NCI-H524 treated with DMSO at 0.1 percent for 48 hours (cell line): Measurements from ENCODE around the gene ENTPD2.
"Not testable (repeated sequence)": the region's sequence is repeated elsewhere in the genome, so short reads cannot be mapped to it uniquely, and the experiment has no call there.

Experiments used
- DNase-seq: peaks from one replicate; lab custom pipeline; 2025; lab: John Stamatoyannopoulos, UW

ENTPD2 gene

DNA sequence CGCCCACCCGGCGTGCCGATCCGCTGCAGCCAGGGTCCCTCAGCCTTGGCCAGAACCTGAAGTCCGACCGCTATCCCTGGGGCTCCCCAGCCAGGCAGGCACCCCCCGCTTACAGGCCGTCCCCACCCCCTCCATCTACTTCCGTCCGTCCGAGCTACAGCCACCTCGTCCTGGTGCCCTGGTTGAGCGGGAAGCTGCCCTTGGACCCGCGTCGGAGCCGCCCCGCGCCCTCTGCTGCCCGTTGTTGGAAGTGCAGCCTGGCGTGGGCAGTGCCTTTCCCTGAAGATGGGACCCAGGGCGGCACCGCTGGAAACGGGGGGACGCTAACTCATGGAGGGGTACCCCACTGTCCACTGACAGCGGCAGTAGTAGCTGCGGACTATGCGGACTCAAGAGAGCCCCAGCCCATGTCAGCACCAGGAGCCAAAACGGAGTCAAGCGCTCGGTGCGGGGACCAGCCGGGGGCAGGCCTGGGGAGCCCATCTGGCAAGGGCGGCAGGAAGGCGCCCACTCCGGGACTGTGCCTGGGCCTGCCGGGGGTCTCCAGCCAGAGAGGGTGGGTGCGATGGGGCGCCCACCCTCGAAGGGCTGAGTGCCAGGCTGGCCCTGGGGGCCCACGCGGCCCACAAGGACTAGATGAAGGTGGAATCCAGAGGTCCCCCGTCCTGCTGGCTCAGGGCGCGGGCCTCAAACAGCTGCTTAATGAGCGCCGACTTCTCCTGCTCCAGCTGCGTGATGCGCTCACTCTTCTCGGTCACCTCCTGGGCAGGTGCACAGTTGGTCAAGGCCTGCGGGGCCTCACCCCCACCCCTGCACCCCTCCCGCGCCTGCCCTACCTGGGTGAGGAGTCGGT lies 10.4 kb upstream of the ENTPD2 start:
- no peak for DNase-seq

DNA sequence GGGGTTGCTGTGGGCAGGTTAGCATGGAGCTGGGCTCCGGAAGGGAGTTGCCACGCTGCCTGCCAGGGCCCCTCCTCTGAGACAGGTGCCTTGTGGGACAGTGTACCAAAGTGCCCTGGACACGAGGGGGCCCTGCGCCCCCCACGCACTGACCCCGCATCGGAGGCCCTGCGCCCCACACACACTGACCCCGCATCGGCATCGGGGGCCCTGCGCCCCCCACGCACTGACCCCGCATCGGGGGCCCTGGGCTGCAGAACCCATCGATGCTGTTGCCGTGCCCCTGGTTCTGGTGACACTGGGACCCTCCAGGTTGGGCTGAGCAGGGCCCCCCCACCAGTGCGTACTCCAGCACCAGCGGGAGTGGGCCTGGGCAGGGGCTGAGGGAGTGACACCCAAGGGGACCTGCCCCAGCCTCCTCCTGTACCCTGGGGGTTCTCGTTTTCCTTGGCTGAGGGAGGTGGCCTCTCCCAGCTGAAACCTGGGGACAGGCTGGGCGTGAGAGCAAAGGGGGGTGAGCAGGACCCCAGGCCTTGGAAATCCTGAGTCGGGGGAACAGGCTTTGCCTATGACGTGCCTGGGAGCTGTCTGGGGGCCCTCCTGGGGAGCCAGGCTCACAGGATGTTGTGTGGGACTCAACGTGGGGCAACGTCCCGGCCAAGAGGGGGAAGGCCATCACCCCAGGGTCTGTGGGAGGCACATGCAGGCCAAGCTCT lies 9.6 kb upstream of the ENTPD2 start:
- no peak for DNase-seq

DNA sequence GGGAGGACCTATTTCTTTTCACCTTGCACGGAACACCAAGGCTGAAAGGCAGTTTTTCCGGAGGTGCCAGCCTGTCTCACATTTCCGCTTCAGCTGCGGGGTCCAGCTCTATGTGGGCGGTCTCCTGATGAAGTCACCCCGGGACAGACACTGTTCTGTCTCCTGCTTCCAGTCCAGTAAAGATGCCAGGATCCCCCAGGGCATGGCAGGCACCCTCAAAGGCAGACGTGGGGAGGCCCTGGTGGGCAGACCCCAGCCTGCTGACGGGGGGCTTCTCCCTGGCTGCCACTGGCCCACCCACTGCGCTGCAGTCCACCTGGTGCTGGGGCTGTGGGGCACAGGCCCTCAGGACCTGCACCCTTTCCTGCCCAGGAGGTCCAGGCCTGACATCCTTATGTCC lies 8.9 kb upstream of the ENTPD2 start:
- not testable (repeated sequence) for DNase-seq

- DNase-seq = no peak
These were observed 8.5 kb upstream of the ENTPD2 start for GRCh38 chr9:137062384-137062783.

DNA sequence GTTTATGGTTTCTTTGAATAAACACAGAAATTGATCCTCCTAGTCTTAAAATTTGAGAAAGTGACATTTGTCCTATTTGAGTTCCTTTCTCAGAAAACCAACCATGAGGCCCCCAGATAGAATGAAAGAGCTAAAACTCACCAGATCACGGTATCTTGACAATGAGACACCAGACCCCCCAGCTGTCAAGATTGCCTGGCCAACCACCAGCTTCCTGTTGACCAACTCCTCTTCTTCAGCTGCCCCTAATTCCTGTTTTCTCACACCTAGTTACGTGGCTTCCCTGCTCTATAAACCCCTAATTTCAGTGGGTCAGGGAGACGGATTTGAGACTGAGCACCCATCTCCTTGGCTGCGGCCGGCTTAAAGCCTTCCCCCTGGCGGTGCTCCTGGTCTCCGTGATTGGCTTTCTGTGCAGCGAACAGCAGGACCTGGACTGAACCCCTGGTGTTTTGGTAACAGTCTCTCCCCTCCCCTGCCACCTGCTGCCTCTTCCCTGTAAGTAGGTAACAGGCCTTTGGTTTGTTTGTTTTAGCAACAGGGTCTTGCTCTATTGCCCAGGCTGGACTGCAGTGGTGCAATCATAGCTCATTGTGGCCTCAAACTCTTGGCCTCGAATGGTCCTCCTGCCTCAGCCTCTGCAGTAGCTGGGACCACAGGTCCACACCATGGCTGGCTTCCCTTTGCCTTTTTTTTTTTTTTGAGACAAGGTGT lies 4.8 kb upstream of the ENTPD2 start:
- peak; percentile 39 for DNase-seq

- peak; percentile 46 for DNase-seq
These were observed 3.7 kb upstream of the ENTPD2 start for GRCh38 chr9:137057545-137057944.

DNA sequence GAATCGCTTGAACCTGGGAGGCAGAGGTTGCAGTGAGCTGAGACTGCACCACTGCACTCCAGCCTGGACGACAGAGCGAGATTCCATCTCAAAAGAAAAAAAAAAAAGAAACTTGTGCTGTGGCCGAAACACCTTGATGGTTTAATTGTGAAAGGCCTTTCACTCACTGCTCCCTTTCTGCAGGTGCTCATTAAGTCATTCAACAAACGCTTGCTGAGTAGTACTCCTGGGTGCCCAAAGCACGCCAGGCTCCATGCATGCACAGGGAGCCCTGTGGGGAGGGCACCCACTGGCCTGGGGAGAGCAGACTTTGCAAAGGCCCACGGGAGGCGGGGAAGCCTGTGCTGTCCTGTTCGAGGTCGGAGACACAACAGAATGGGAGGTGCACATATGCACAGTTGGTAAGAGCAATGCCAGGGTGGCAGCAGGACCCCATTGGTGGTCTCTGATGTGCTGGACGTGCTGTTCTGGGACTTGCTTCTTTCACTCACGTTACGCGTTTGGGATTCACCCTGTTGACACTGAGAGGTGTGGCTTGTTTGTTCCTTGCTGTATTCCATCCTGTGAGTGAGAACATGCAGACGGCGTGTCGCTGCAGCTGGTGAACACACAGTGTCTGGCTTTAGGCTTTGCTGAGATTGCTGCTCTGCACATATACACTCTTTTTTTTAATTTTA lies 3.0 kb upstream of the ENTPD2 start:
- no peak for DNase-seq

DNA sequence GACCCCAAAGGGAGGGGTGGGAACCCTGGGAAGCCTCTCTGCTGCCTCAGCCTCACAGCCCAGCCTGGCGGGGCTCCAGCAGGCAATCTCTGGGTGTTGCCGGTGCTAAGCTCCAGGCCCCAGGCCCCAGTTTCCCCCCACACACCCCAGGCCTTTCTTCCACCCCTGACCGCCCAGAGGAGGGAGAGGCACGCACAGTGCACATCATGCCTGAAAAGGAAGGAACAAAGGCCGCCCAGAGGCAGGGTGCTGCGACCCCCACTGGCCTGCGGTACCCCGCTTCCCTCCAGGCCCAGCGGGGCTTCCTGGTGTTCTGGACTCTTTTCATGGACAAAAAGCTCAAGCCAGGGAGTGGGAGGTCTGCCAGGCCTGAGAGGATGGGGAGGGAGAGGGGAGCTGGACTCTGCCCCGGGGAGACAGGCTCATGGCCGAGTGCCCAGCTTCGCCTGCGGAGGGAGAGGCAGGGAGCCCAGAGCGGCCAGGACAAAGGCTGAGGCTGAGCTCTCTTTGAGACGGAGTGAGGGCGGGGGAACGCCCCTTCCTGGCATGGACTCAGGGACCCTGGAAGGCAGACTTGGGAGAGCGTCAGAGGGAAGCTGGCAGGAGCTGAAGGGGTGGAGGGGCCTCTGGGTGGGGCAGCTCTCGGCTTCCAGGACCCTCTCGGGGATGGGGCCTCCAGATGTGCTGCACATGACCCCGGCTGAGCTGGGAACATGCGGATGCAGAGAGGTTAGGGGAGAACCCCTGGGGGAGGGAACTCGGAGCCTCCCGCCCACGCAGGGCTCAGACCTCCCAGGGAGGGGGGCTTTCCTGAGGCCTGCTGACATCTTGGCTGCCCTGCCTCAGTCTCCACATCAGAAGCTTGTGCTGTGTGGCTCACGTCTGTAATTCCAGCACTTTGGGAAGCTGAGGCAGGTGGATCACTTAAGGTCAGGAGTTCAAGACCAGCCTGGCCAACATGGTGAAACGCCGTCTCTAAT lies 1.8 kb upstream of the ENTPD2 start:
- DNase-seq = no peak

- no peak for DNase-seq
These were observed 1.1 kb upstream of the ENTPD2 start for GRCh38 chr9:137054932-137055384.

- DNase-seq = no peak
These were observed 590 bp downstream of the ENTPD2 start for GRCh38 chr9:137052998-137053943.

GRCh38 chr9:137052293-137052692 lies 1.6 kb downstream of the ENTPD2 start:
- no peak for DNase-seq

DNA sequence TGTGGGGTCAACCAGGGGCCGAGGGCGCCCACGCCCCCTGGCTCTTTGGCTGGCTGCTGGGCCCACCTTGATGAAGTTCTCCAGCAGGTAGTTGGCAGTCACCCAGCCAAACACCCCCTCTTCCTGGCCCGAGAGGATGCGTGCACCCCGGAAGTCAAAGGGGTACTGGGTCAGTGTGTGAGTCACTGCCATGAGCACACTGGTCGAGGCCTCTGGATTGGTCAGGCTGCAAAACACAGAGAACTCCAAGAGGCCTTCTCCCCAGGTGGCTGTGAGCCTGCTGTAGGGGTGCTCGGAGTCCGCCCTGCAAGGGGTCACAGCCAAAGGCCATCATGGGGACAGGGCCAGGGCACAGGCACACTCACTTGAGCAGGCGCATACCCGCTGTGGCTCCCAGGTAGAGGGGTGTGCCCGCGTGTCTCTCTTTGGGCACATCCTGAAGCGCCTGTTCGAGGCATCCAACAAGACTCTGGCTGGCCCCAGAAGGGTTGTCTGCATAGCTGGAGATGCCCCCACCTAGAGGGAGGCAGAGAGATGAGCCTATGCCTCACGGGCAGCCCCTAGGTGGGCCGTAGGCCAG lies 2.6 kb downstream of the ENTPD2 start:
- DNase-seq = no peak

DNA sequence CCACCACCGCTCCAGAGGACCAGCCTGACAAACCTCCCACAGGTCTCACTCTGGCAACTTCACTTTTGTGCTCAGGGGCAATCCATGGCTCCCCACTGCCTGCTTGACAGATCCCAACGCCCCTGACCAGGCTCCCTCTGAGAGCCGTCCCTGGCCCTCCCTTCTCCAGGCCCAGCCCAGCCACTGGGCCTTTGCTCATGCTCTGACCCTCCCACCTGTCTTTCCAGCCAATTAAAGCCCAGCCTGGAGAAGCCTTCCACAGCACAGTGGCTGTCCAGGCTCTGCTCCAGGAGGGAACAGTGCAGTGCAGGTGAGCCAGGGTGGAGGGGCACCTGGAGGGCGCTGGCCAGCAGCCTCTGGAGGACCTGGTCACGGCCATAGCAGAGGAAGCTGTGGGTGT lies 3.3 kb downstream of the ENTPD2 start:
- no peak for DNase-seq

DNA sequence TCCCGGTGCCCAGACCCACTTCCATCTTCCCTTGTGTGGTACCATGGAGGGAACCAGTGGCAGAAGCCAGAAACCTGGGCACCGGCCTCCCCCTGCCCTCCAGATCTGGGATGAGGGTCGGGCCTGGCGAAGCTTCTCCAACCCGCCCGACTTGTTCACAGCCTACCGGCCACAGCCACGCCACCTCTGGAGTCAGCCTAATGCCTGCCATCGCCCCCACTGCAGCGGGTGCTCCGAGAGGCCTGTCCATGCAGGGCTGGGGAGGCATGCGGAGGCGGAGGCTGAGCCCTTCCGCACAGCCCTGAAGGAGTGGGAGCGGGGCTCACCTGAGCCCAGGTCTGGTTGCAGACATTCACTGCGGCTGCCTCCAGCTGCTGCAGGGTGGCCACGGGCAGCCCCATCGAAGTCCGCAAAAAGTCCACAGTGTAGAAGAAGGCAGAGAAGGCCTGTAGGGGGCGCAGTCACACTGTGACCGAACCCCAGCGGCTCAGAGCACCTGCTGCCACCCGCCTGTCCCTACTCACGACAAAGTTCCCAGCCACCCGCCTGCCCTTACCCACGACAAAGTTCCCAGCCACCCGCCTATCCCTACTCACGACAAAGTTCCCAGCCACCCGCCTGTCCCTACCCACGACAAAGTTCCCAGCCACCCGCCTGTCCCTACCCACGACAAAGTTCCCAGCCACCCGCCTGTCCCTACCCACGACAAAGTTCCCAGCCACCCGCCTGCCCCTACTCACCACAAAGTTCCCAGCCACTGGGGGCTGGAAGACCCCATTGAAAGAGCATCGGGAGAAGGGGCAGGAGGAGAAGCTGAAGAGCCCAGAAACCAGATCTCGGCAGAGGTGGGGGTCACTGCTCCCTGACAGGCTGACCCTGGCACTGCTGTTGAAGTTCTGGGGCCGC lies 4.1 kb downstream of the ENTPD2 start:
- DNase-seq = peak; percentile 37

- DNase-seq = no peak
These were observed 5.0 kb downstream of the ENTPD2 start for GRCh38 chr9:137048655-137049543.

- DNase-seq = no peak
These were observed 7.6 kb downstream of the ENTPD2 start, which contains the start of gene NPDC1 for GRCh38 chr9:137046088-137046787. Gene NPDC1, minus strand, starts transcription at chr9:137046177. Its CDS starts 188 bp downstream, at chr9:137045989.
